NCI-H446 (cell line): ENCODE results near the gene EPHA6.
"Not testable (repeated sequence)": the region's sequence is repeated elsewhere in the genome, so short reads cannot be mapped to it uniquely, and the experiment has no call there.

Source experiments
- DNase-seq, 2 experiments: peaks; one replicate each; lab custom pipeline; 2025; lab: John Stamatoyannopoulos, UW

EPHA6 gene

DNA sequence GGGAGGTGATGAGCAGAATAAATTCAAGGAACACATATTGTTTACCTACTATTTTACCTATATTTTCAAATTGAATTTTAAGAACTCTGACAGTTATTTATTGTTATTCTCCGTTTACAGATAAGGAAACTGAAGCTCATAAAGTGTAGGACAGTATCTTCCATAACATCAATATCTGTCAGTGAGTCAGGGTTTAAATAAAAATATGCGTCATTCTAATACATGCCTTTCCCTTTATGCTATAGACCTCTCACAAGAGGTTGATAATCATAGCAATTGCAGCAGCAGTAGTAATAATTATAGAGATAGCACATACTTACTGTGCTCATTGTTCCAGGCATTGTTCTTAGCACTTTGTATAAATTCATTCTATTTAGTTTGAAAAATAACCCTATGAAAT, 101.1 kb downstream of the EPHA6 start:
- no peak for DNase-seq

DNA sequence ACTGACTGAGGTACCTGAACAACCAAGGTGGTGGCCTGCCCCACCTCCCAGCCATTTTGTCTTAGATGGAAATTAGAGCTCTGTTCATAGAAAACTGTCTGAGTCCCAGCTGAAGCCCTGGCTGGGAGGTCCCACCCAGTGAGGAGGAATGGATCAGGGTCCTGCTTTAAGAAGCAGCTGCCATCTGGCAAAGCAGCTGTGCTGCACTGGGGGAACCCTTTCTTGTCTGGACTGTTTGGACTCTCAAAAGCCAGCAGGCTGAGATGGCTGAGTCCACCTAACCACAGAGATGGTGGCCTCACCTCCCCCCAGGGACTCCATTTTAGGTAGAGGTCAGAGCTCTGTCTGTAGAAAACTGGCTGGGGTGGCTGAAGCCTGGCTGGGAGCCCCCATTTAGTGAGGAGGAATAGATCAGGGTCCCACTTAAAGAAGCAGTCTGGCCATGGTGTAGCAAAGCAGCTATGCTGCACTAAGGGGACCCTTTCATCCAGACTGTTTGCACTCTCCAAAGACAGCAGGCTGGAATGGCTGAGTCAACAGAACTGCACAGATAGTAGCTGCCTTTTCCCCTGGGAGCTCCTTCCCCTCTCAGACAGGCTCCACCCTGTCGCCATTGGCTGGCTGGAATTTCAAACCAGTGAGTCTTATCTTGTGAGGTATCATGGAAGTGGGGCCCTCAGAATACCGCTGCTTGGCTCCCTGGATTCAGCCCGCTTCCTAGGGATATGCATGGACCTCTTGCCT, 116.9 kb downstream of the EPHA6 start:
- DNase-seq: peak in 1 of 2 experiments; percentile 35

DNA sequence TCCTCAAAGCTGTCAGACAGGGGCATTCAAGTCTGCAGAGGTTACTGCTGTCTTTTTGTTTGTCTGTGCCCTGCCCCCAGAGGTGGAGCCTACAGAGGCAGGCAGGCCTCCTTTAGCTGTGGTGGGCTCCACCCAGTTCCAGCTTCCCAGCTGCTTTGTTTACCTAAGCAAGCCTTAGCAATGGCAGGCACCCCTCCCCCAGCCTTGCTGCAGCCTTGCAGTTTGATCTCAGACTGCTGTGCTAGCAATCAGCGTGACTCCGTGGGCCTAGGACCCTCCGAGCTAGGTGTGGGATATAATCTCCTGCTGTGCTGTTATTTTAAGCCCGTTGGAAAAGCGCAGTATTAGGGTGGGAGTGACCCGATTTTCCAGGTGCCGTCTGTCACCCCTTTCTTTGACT, 127.7 kb downstream of the EPHA6 start:
- not testable (repeated sequence) for DNase-seq

DNA sequence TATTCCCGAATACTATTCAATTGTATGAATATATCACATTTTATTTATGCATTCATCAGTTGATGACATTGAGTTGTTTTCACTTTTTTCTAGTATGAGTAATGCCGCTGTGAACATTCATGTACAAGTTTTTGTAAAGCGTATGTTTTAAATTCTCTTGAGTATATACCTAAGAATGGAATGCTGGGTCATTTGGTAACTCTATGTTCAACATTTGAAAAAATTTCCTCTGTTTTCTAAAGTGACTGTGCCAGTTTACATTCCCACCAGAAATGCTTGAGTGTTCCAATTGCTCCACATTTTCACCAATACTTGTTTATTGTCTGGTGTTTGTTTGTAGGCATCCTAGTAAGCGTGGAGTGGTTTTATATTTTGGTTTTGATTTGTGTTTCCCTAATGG, 144.5 kb downstream of the EPHA6 start:
- no peak for DNase-seq

DNA sequence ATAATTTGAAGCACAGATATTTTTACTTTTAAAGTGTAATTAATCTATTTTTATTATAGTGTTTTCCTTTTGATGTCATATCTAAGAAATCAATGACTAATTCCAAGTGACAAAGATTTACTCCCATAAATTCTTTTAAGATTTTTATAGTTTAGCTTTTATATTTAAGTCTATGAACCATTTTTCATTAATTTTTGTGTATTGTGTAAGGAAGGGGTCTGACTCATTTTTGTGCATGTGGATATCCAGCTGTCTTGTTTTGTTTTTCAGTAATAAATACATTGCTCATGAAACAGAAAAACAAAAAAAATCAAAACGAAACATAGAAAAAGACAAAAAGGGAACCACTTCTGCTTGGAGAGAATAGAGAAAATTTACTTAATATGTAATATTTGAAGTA, 145.1 kb downstream of the EPHA6 start:
- DNase-seq: no peak

DNA sequence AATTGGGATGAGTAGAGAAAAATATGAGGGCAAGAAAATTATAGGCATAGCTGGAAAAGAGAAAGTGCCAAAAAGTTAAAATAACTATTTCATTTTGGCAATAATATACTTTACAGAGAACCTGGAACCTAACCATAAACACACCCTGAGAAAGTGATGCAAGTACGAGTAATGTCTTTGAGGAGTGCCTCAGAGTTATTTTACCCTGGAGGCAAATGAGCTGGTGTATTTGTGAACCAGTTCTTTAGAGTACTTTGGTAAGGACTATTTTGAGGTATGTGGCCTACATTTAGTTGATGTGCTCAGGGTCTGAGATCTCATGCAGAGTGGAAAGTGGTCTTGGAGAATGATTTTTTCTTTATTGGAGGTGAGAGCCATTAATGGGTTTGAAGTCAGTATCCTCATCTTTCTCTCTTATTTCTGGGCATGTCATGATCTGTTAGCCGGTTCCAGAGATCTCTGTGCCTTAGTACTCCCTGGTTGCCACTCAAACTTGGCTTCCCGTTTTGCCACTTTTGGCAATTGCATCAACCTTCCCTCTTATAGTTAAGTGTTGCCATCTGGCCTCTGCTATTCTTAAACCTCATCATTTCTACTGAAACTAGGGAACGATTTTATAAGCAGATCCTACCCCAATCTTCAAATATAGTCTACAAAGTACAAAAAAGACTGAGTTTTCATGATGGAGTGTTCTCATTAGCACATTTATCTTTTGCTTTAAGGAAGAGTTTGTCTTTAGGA, 145.7 kb downstream of the EPHA6 start:
- DNase-seq: peak; percentile 75 to 86

DNA sequence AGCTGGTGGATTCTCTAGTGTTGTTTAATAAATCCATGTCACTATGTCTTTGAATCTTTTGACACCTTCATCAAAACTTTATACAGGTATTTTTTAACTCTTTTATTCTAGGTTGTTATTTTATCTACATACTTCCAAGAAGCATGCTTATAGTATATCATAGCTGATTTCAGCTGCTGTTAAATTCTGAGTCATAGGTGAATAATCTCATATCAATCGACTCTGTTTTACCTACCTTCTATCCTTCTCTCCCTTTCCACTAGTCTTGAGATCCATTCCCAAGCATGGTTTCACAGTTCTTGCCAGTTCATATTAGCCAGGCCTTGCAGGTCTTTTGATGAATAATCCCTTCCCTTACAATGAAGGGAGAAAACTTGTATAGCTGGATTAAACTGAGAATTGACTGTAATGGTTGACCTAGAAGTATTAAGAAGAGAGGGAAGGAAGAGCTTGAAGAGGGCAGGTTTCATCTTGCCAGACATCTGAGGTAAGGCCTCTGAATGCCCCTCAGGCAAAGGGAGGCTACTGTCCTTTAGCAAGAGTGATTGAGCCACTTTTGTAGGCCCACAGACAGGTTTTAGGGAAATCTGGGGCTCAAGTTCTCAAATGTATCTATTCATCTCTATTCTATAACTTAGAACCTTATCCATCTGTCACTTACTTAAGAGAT, 146.4 kb downstream of the EPHA6 start:
- DNase-seq: no peak

DNA sequence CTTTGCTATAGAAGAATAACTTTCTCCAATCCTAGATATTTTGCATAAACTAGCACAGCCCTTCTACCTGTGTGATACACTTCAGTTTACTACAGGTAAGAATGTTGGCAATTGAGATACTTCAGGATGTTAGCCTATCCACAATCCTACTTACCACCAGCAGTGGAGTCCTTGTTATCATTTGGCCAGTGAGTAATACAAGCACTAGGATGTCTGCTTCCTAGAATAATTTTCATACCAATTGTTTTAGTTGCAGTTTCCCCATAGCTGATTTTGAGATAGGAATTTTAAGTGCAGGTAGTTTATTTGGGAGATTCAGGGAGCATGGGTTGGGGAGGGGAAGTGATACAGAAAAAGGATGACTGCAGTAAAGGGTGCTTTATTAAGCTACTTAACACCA, 147.2 kb downstream of the EPHA6 start:
- DNase-seq: no peak

DNA sequence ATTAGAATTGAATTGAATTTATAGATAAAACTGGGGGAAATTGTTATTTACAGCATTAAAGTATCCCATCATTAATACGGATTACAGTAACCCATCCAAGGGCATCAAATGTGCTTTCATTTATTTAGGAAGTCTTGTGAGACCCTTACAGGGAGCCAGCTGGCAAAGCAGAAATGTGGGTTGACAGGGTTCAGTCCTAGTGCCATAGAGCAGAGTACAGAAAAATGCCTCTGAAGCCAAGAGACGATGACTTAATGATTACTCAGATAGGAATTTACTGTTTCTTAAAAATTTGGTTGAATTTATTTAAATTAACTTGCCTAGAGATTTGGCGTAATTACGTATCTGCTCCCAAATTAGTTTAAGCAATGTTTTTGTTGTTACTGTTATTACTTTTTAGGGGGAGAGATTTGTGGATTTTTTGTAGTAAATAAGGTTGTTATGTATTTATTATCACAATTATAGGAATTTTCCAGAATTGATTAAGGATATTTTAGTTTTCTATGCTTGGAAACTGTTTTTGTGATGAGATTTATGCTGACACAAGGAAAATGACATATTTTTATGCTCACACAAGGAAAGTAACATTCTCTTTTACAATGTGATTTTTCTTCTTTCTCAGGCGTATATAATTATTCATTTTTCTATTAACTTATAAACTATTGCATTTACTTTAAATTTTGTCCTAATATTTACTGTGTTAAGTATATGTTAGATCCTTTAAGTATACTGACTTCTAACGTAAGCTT, 152.0 kb downstream of the EPHA6 start:
- peak; percentile 53 to 82 for DNase-seq

DNA sequence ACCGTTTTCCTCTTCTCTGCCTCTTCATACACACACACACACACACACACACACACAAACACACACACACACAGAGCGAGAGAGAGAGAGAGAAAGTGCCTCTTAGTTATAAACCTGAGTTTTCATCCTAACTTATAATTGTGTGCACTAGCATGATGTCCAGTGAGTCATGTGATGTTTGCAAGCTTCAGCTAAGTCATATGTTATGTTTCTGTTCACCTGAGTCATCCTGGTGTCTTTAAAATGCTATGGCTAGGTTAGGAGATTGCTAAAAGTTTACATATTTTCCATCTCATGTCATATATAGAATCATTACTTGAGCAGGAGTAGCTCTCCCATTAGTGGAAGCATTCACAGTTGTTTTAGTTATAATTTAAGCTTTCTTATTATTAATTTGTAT, 155.8 kb downstream of the EPHA6 start:
- DNase-seq: no peak

DNA sequence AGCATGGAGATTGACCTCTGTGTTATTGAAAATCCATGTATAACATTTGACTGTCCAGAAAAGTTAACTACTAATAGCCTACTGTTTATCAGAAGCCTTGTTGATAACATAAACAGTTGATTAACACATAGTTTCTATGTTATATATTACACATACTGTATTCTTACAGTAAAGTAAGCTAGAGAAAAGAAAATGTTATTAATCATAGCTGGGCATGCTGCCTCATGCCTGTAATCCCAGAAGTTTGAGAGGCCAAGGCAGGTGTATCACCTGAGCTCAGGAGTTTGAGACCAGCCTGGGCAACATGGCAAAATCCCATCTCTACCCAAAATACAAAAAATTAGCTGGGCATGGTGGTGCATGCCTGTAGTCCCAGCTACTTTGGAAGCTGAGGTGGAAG, 163.3 kb downstream of the EPHA6 start:
- DNase-seq: no peak

DNA sequence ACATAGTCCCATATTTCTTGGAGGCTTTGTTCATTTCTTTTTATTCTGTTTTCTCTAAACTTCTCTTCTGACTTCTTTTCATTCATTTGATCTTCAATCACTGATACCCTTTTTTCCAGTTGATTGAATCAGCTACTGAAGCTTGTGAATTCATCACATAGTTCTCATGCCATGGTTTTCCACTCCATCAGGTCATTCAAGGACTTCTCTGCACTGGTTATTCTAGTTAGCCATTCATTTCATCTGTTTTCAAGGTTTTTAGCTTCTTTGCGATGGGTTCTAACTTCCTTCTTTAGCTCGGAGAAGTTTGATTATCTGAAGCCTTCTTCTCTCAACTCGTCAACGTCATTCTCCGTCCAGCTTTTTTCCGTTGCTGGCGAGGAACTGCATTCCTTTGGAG, 169.3 kb downstream of the EPHA6 start:
- DNase-seq: not testable (repeated sequence)

DNA sequence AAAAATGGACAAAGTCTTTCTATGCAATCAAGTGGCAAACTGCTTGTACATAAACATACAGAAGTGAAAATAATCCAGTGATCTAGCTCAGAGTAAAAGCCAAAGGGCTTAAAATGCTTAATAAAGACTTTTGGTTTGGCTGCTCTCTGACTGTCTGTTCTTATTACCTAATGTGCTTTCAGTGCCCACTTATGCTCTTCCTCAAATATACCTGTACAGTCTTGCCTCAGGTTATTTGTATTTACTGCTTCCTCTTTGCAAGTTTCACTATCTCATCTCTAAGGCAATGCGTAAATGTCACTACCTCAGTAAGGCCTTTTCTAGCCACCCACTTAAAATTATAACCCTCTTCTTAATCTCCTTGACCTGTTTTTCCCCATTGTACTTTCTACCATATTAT, 171.8 kb downstream of the EPHA6 start:
- no peak for DNase-seq

DNA sequence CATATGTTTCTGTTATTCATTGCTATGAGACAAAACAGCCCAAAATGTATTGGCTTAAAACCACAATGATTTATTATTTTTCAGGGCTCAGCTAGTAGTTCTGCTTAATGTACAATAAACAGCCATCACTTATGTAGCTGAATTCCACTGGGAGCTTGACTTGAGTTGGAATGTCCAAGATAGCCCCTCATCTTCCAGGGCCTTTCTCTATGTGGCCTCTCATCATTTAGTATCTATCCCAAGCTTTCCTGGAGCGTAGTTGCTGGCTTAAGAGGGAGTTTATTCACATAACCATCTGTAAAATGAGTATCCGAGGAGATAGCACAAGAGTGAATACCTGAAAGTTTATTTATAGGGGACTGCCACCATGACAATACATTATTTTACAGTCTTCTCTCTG, 176.8 kb downstream of the EPHA6 start:
- no peak for DNase-seq

DNA sequence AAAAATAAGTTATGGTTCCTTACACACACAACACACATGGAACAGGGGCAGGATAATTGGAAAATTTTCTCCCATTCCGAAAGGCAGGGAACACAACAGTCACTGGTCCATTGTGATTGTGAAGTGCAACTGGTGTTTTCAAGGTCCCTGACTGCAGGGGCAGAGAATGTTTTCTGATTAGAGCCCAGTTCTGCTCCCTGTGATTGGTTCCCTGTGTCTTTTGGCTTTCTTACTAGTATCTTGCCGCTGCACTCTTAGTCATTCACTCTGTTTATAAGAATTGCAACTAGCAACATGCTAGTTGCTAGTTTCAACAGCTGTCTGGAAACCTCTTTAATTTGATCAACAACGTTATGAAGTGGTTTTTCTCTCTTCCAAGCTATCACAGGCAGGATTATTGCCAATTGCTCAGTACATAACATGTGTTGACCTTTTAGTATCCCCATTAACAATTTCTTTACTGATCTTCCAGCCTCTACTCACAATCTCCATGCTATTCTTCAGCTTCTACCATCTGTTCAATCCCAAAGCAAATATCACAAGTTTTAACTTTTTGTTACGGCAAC, 177.5 kb downstream of the EPHA6 start:
- DNase-seq: peak; percentile 43 to 76

DNA sequence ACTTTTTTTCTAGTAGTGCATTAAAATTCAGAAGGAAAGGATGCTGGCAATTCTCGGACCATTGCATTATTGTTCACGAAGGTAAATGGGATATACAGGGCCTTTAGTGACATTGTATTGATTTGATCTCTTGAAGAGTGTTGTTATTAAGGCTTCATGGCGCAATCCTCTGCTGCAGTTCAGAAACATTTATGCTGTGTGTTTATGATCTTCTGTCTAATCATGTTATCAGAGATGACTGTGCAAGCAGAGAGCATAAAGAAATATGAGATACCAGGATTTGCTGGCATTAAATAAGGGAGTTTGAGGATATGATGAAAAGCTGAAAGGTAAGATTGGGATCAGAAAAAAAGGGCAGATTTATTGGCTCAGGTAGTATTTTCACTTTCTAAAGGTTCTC, 180.6 kb downstream of the EPHA6 start:
- no peak for DNase-seq

DNA sequence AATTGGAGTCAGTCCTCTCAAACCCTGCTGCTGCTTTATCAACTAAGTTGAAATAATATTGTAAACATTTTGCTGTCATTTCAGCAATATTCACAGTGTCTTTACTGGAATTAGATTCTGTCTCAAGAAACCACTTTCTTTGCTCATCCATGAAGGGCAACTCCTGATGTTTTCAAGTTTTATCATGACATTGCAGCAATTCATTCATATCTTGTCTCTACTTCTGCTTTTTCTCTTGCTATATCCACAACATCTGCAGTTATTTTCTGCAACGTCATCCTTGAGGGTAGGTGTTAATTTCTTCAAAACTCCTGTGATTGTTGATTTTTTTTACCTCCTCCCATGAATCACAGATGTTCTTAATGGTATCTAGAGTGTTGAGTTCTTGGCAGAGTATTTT, 181.6 kb downstream of the EPHA6 start:
- no peak for DNase-seq

DNA sequence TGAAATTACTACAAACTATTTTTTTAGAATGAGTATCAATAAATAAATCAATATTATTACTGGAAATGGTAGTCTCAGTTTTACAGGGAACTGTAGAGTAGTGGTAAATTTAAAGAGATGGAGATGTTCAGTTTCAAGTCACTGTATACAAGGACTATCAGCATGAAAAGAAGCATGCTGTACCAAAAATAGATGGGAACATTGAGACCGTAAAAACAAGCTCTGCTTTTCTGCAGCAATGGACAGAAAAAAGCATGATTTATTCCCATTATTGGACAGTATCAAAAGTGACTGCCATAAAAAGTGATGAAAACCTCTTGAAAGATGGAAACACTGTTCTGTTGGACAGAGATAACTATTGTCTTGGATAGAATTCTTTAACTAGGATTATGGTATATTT, 187.2 kb downstream of the EPHA6 start:
- DNase-seq: no peak

DNA sequence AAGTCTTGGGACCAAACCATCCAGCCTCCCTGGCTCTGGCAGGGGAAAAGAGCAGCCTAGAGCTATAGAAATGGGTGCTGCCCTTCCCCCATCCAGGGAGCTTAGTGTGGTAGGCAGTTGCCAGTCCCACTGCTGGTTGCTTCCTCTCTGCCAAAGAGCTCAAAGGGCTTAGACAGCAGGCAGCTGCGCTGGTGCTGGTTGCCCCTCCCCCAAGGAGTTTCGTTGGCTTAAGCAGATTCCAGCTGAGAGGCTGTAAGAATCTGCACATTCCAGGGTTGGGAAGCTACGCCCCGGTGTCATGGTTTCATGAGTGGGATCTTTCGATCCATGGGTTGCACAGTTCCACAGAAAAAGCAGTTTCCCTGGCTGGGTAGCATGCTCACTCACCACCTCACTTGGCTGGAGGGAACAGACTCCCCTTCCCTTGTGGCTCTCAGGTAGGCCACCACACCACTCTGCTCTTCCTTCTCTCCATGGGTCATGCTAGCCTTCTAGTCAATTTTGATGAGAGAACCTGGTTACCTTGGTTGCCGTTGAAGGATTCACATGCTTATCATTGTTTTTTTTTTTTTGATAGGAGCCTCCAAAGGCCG, 195.1 kb downstream of the EPHA6 start:
- DNase-seq: peak in 1 of 2 experiments; percentile 71

DNA sequence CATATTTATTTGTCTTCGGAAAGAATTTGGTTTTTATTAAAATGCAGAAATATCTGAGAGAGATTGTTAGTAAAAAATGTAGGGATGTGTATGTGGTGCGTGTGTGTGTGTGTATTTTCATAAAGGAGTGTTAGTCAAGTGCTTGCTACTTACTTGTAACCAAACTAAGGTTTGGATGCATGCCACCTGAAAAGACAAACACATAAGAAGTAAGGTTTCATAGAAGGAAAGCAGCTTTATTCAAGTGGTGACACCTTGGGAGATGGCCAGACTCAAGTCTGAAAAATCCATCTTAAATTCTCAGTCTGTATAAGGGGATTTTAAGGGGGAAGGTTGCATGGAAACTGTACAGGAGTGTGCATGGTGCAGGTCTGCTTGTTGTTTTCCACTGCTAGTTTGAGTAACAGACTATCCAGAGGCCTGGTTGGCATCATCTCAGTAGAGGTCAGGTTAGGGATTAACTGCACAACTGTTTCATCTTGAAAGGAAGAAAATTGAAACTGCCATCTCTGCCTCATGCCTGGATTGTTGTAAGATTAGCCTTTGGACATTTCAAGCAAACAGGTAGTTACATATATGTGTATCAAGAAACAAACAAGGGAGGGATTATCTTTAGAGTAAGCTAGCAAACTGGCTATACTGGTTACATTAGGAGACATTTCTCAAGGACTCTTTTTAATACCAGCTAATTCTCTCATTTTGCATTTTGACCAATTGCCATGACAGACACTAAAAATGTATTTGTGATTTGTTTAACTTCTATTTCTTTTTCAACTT, 196.7 kb downstream of the EPHA6 start:
- DNase-seq: peak in 1 of 2 experiments; percentile 6

DNA sequence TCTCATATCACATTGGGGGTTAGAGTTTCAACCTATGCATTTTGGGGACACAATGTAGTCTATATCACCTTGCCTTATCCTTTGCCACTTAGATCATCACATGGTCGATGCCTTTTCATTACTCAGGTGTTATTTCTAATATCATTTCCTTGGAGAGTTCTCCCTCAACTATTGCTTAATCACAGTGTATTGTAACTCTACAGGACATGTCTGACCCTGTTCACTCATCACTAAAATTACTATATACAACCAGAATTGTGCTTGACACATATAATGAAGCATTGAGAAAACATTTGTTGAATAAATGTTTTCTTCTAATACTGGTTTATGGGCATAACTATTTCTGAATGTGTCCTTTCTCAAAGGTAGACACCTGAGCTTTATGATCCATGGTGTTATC, 207.4 kb downstream of the EPHA6 start:
- no peak for DNase-seq
